Spleen (tissue), 11 donors: ENCODE data around the gene LST1. TPM values are rescaled to one million over a fixed set of nuclear protein-coding genes. Genes with fewer than 3 reads are reported as not detected.
A peak's percentile ranks its signal among the peaks of the same experiment; 100 is the strongest.

Source experiments
- DNase-seq: peaks from one replicate; pipeline ENCODE4 v3.0.0-alpha.2; 2020
- H3K27ac ChIP-seq, 8 donors: fragments of 200-600 bp; sonication (generic) in 7 of 8; 1 replicate in 4 of 8; 2 replicates in 4 of 8; pipeline versions ENCODE4 v1.5.0 to v1.8.0; 2016 to 2021; ENCODE audit warnings: inconsistent platforms in 4 of 8, mild to moderate bottlenecking in 4 of 8, moderate library complexity in 1 of 8
- H3K27me3 ChIP-seq, 7 donors: fragments of 200-600 bp; sonication (generic) in 6 of 7; replicated peaks in 1 of 7; 1 replicate in 4 of 7; 2 replicates in 3 of 7; pipeline versions ENCODE4 v1.5.0 to v1.8.0; 2016 to 2021; ENCODE audit warnings: inconsistent platforms in 3 of 7, mild to moderate bottlenecking in 1 of 7
- H3K36me3 ChIP-seq, 6 donors: fragments of 200-600 bp; sonication (generic) in 5 of 6; 1 replicate in 4 of 6; 2 replicates in 2 of 6; pipeline versions ENCODE4 v1.5.0 to v1.8.0; 2016 to 2021; ENCODE audit warnings: inconsistent platforms in 2 of 6
- H3K4me1 ChIP-seq, 6 donors: fragments of 200-600 bp; sonication (generic) in 5 of 6; 1 replicate in 3 of 6; 2 replicates in 3 of 6; pipeline versions ENCODE4 v1.5.0 to v1.8.0; 2016 to 2021; ENCODE audit warnings: inconsistent platforms in 3 of 6
- H3K4me3 ChIP-seq, 8 donors: fragments of 200-600 bp; sonication (generic) in 7 of 8; 1 replicate in 4 of 8; 2 replicates in 4 of 8; pipeline versions ENCODE4 v1.5.0 to v1.8.0; 2016 to 2021; ENCODE audit warnings: inconsistent platforms in 4 of 8, mild to moderate bottlenecking in 4 of 8, moderate library complexity in 2 of 8
- H3K9me3 ChIP-seq, 8 donors: fragments of 200-600 bp; sonication (generic) in 7 of 8; 1 replicate in 4 of 8; 2 replicates in 4 of 8; pipeline versions ENCODE4 v1.5.0 to v1.8.0; 2016 to 2021; ENCODE audit warnings: inconsistent platforms in 4 of 8
- POLR2A ChIP-seq, 3 donors: fragments of 450-650 bp; IDR thresholded peaks; one replicate each; pipeline ENCODE4 v1.5.1; 2017; ENCODE audit warnings: antibody characterized with exemption in 3 of 3, mild to moderate bottlenecking in 1 of 3
- POLR2AphosphoS5 ChIP-seq, 3 donors: sonication (generic); formaldehyde crosslinking; IDR thresholded peaks; one replicate each; pipeline ENCODE4 v1.5.1; 2017; ENCODE audit warnings: antibody characterized with exemption in 3 of 3
- WGBS, 5 donors: extraction: QIAGEN DNeasy Blood & Tissue Kit in 3 of 5; methylation state at CpG; one replicate each; pipeline versions ENCODE4 v1.1.5 to v1.1.7; 2013 to 2018; 5-methylcytosine and 5-hydroxymethylcytosine counted together
- intact Hi-C: fragments of 100-400 bp; cut with DNase I; formaldehyde crosslinking; loops from one replicate; pipeline ENCODE4 v1.15.0; 2023; ENCODE audit warnings: low total_unique reads
- polyA plus RNA-seq, 3 donors: library from polyadenylated mRNA; stranded (reverse); fragments of 200-250 nt; gene quantifications; one replicate each; pipeline ENCODE4 v1.2.1, GENCODE V29; 2013
- total RNA-seq, 7 donors: library from RNA; depleted of rRNA in 3 of 7; stranded (reverse); fragments of >200 nt in 3 of 7; fragmentation: NEBNext Ultra II Directional in 4 of 7; extraction: Animal tissue kit (Norgen Biotek cat#: 25700) in 4 of 7; gene quantifications; one replicate each; pipeline versions ENCODE4 v1.1.0 to v1.2.1, GENCODE V29; 2016 to 2021
- TF ChIP-seq, protein P1 (sequence below), 11 experiments: fragments of 200-600 bp in 7 of 11; fragments of 450-650 bp in 4 of 11; sonication (generic) in 4 of 11; IDR thresholded peaks in 8 of 11; conservative IDR thresholded peaks in 3 of 11; 1 replicate in 7 of 11; 2 replicates in 4 of 11; pipeline versions ENCODE4 v1.4.0 to v1.8.0; 2016 to 2021; ENCODE audit warnings: antibody characterized with exemption in 11 of 11, inconsistent platforms in 4 of 11, mild to moderate bottlenecking in 1 of 11
- donor health status: healthy with polysubstance abuse.
- donor health status: DM: no; HTN: no; CAD: no; lungs with moderate emphysema.
- donor health status: DM: no; HTN: no; CAD: no.
- donor health status: Bipolar disorder and iron deficiency.
- donor health status: healthy.
- donor health status: DM: no; HTN: no; CAD: no.
- donor health status: DM: yes; HTN: yes; CAD: no.

Gene LST1
- total and polyA plus RNA-seq, 10 donors = 128 to 268 (median 208) TPM

- Histone ChIP-seq H3K36me3 (peaks cover 0 to 18% (median 1%) of the 10 kb centered on the region in 6 donors), H3K4me1 (peaks cover 26 to 67% (median 53%) of the 10 kb centered on the region in 6 donors), H3K9me3 (no peaks in the 10 kb centered on the region), H3K4me3 (no peak overlapping the region), H3K27ac (no peak overlapping the region), H3K27me3 (no peaks in the 10 kb centered on the region)
- TF ChIP-seq POLR2A (IDR thresholded peaks at IDR 0.05) (no peak), POLR2AphosphoS5 (IDR thresholded peaks at IDR 0.05) (no peak)
- intact Hi-C loops = no loop called here
- DNase-seq = no peak
- WGBS, 5 donors = 72 to 93% (median 87%) methylated on average over 7 of the region's 7 CpGs
Measured at GRCh38 chr6:31545291-31545690, 40.8 kb upstream of the LST1 start.

- H3K36me3 ChIP-seq = peaks cover 0 to 25% (median 5%) of the 10 kb centered on the region in 6 donors
- peak within 1 kb of the TSS; percentile 34 to 73 (median 40) for H3K4me3 ChIP-seq
- H3K9me3 ChIP-seq = no peaks in the 10 kb centered on the region
- peak within 1 kb of the TSS; percentile 69 to 92 (median 87) for H3K27ac ChIP-seq
- TF ChIP-seq, protein P1, sequence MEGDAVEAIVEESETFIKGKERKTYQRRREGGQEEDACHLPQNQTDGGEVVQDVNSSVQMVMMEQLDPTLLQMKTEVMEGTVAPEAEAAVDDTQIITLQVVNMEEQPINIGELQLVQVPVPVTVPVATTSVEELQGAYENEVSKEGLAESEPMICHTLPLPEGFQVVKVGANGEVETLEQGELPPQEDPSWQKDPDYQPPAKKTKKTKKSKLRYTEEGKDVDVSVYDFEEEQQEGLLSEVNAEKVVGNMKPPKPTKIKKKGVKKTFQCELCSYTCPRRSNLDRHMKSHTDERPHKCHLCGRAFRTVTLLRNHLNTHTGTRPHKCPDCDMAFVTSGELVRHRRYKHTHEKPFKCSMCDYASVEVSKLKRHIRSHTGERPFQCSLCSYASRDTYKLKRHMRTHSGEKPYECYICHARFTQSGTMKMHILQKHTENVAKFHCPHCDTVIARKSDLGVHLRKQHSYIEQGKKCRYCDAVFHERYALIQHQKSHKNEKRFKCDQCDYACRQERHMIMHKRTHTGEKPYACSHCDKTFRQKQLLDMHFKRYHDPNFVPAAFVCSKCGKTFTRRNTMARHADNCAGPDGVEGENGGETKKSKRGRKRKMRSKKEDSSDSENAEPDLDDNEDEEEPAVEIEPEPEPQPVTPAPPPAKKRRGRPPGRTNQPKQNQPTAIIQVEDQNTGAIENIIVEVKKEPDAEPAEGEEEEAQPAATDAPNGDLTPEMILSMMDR (IDR thresholded peaks at IDR 0.05 in 8 of 11, conservative IDR thresholded peaks at IDR 0.05 in 3 of 11) = peak; percentile 86 to 99 (median 96)
- TF ChIP-seq POLR2AphosphoS5 (IDR thresholded peaks at IDR 0.05) = peak in 2 of 3 donors; percentile 72 to 78
- TF ChIP-seq POLR2A (IDR thresholded peaks at IDR 0.05) = no peak
- WGBS, 5 donors = 8 to 13% (median 12%) methylated on average over 11 of the region's 11 CpGs
- H3K4me1 ChIP-seq = peaks cover 23 to 69% (median 55%) of the 10 kb centered on the region in 6 donors
- intact Hi-C loops = loop anchor here (2.0 kb wide), 1 partner anchor 52 kb away; no protein-coding TSS in a partner anchor
- DNase-seq = peak; percentile 95
- no peaks in the 10 kb centered on the region for H3K27me3 ChIP-seq
Measured at GRCh38 chr6:31546339-31546957, 39.6 kb upstream of the LST1 start, which contains the start of gene ATP6V1G2. ATP6V1G2 (minus strand) TSS chr6:31546608; CDS start chr6:31546559, 49 bp downstream.

DNA sequence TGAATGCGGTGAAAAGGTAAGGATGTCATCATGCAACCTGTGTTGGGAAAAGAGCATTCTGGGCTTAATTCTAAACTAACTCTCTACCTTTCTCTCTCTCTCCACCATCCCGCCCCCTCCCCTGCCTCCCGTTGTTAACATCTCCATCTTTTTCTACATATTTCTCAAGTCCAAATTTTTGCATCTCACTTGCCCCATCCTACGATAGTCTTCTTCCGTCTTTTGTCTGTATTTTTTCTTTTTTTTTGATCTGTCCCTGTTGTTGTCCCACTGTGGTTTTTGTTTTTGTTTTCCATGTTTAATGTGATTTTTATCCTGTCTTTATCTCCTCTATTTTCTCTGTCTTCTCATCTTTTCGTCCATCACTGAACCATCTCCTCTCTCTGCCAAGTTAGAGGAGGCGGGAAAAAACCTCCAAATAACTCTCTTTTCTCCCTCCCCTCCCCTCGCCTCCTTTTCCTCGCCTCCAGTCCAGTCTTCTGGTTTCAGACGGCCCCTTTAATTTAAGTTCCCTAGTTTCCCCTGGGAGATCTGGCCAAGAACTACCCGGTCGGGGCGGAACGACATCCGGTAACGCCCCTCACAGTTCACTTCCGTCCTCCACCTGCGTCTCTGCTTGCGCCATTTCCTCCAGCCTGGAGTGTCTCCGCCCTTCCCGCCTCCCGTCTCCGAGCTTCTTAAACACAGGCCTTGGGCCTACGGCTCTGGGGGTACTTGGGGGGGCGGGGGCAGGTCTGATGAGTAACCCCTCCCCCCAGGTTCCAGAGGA, 38.9 kb upstream of the LST1 start, which contains the start of gene NFKBIL1:
Gene NFKBIL1 (plus strand): TSS at position 651 of the 769 bp plus-strand sequence. CDS start 87 bp downstream, at position 738.
- Histone ChIP-seq H3K9me3 (no peaks in the 10 kb centered on the region), H3K27ac (peak within 1 kb of the TSS; percentile 69 to 92 (median 87)), H3K27me3 (no peaks in the 10 kb centered on the region), H3K4me1 (peaks cover 23 to 76% (median 62%) of the 10 kb centered on the region in 6 donors), H3K36me3 (peaks cover 0 to 25% (median 5%) of the 10 kb centered on the region in 6 donors), H3K4me3 (peak within 1 kb of the TSS; percentile 34 to 73 (median 40))
- peak; percentile 85 to 95 (median 91) for TF ChIP-seq POLR2AphosphoS5 (IDR thresholded peaks at IDR 0.05)
- TF ChIP-seq, protein P1 (IDR thresholded peaks at IDR 0.05 in 8 of 11, conservative IDR thresholded peaks at IDR 0.05 in 3 of 11) = peak in 2 of 11 experiments; percentile 7 to 11
- TF ChIP-seq POLR2A (IDR thresholded peaks at IDR 0.05) = no peak
- intact Hi-C loops = loop anchor here (2.0 kb wide), 1 partner anchor 52 kb away; no protein-coding TSS in a partner anchor
- DNase-seq = peak; percentile 97
- whole genome bisulfite sequencing, 5 donors = 0 to 1% (median 1%) methylated on average over 25 of the region's 25 CpGs

DNA sequence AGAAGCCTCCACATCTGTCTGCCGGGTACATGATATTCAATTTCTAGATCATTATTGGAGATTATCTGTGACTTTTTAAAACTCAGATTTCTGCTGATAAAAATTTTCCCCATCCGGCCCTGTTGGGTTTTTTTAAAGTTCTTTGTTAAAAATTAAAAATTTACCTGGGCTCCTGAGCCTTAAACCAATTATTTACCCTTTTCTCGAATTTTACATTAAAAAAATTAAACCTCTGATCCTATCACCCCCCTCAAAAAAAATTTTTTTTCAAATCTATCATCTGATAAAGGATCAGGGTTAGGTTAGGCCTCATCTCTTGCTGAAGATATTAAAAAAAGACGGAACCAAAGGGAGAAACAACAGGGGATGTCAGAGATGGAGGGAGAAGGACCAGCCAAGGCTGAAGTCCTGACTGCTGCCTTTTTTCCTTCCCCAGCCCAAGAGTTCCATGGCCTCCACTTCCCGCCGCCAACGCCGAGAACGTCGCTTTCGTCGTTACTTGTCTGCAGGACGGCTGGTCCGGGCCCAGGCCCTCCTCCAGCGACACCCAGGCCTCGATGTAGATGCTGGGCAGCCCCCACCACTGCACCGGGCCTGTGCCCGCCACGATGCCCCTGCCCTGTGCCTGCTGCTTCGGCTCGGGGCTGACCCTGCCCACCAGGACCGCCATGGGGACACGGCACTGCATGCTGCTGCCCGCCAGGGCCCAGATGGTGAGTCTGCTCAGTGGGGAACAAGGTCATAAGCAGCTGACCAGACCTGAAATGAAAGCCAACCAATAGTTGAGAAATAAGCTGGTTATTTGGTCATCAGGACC, 38.1 kb upstream of the LST1 start:
- no peaks in the 10 kb centered on the region for H3K27me3 ChIP-seq
- whole genome bisulfite sequencing, 5 donors = 72 to 81% (median 73%) methylated on average over 24 of the region's 24 CpGs
- peak overlapping the region; percentile 69 to 92 (median 87) for H3K27ac ChIP-seq
- H3K36me3 ChIP-seq = peaks cover 0 to 29% (median 5%) of the 10 kb centered on the region in 6 donors
- peak; percentile 87 for DNase-seq
- H3K9me3 ChIP-seq = no peaks in the 10 kb centered on the region
- TF ChIP-seq POLR2A (IDR thresholded peaks at IDR 0.05) = no peak
- TF ChIP-seq POLR2AphosphoS5 (IDR thresholded peaks at IDR 0.05) = peak in 2 of 3 donors; percentile 13 to 23
- TF ChIP-seq, protein P1 (IDR thresholded peaks at IDR 0.05 in 8 of 11, conservative IDR thresholded peaks at IDR 0.05 in 3 of 11) = no peak
- peak overlapping the region; percentile 34 to 73 (median 40) for H3K4me3 ChIP-seq
- intact Hi-C loops = loop anchor here (2.0 kb wide), 1 partner anchor 51 kb away; no protein-coding TSS in a partner anchor
- H3K4me1 ChIP-seq = peaks cover 18 to 78% (median 61%) of the 10 kb centered on the region in 6 donors
